Measurements from ENCODE around the gene MALSU1.

The MALSU1 gene

DNA sequence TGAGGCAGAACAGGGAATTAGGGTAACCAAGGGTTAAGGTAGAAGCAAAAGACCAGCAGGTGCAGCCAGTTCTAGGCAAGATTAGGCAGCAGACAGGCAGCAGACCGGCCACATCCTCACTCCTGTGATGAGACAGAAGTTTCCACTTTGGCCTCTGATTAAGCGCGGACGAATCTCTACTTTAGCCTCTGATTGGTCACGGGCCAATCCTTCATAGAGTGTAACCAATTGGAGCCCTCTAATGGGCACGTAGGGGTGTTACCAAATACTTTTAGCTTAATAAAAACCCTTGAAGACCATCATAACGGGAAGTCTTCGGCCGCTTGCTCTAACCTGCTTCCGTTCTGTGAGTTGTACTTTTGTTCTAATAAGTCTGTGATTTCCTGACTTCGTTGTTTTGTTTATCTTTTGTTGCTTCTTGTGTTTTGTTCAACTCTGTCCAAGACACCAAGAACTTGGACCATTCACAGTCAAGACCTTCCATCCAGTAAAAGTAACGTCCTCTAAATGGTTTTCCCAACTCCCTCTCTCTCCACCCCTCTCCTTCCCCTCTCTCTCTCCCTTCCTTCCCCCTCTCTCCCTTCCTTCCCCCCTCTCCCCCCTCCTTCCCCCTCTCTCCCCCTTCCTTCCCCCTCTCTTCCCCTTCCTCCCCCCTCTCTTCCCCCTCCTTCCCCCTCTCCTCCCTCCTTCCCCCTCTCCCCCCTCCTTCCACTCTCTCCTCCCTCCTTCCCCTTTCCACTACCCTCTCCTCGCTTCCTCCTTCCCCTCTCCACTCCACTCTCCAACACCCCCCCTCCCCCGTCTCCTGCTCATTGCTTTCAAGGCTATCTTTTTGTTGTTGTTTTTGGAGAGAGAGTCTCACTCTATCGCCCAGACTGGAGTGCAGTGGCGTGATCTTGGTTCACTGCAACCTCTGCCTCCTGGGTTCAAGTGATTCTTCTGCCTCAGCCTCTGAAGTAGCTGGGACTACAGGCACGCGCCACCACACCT, 13.2 kb upstream of the MALSU1 start:
- Histone ChIP-seq H3K4me1 (ENCODE audit: control insufficient read depth, insufficient read depth, low read length, poor library complexity, severe bottlenecking) (no peaks in the 10 kb centered on the region), H3K9me3 (ENCODE audit: control insufficient read depth, low read length) (no peaks in the 10 kb centered on the region), H3K36me3 (ENCODE audit: control insufficient read depth, insufficient read depth, low read length) (no peaks in the 10 kb centered on the region), H3K27ac (ENCODE audit: low read depth, low read length, severe bottlenecking) (no peak overlapping the region), H3K4me3 (ENCODE audit: extremely low read depth, insufficient read depth, low read length, poor library complexity, severe bottlenecking) (no peak overlapping the region)
- WGBS, 2 experiments (ENCODE audit: insufficient coverage in 2 of 2), result 87 to 98% methylated on average over 9 of the region's 18 CpGs

DNA sequence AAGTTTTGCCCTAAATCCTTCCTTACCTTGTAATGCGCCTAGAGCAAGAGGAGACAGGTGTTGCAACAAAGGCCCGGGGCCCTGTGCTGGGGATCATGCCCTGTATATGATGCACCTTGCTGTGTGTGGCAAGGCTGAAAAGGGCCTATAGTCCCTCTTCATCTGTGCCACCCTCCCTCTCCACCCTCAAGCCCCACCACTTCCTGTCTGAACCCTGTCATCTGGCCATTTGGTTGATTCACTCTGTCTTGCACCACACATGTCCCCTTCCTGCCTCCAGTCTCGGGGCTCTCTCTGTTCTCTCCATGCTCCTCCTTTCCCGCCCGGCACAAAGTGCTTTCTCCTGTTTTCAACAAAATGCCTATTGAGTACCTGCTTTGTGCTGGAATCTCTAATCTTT, 11.5 kb upstream of the MALSU1 start:
- WGBS, 2 experiments (ENCODE audit: insufficient coverage in 2 of 2), result 85 to 94% methylated on average over 2 to 4 of the region's 5 CpGs
- Histone ChIP-seq H3K9me3 (ENCODE audit: control insufficient read depth, low read length) (no peaks in the 10 kb centered on the region), H3K4me3 (ENCODE audit: extremely low read depth, insufficient read depth, low read length, poor library complexity, severe bottlenecking) (no peak overlapping the region), H3K4me1 (ENCODE audit: control insufficient read depth, insufficient read depth, low read length, poor library complexity, severe bottlenecking) (no peaks in the 10 kb centered on the region), H3K27ac (ENCODE audit: low read depth, low read length, severe bottlenecking) (no peak overlapping the region), H3K36me3 (ENCODE audit: control insufficient read depth, insufficient read depth, low read length) (no peaks in the 10 kb centered on the region)

DNA sequence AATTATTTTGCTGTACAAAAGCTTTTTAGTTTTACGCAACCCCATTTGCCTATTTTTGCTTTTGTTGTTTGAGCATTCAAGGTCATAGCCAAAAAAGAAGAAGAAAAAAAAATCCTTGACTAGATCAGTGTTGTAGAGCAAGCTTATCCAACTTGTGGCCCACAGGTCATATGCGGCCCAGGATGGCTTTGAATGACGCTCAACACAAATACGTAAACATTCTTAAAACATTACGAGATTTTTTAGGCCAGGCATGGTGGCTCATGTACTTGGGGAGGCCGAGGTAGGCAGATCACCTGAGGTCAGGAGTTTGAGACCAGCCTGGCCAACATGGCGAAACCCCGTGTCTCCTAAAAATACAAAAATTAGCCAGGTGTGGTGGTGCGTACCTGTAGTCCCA, 8.1 kb upstream of the MALSU1 start:
- no peaks in the 10 kb centered on the region for H3K4me1 ChIP-seq (ENCODE audit: control insufficient read depth, insufficient read depth, low read length, poor library complexity, severe bottlenecking)
- no peak overlapping the region for H3K4me3 ChIP-seq (ENCODE audit: extremely low read depth, insufficient read depth, low read length, poor library complexity, severe bottlenecking)
- H3K36me3 ChIP-seq (ENCODE audit: control insufficient read depth, insufficient read depth, low read length), result no peaks in the 10 kb centered on the region
- no peak overlapping the region for H3K27ac ChIP-seq (ENCODE audit: low read depth, low read length, severe bottlenecking)
- WGBS, 2 experiments (ENCODE audit: insufficient coverage in 2 of 2), result 96 to 97% methylated on average over 7 of the region's 9 CpGs
- H3K9me3 ChIP-seq (ENCODE audit: control insufficient read depth, low read length), result no peaks in the 10 kb centered on the region

DNA sequence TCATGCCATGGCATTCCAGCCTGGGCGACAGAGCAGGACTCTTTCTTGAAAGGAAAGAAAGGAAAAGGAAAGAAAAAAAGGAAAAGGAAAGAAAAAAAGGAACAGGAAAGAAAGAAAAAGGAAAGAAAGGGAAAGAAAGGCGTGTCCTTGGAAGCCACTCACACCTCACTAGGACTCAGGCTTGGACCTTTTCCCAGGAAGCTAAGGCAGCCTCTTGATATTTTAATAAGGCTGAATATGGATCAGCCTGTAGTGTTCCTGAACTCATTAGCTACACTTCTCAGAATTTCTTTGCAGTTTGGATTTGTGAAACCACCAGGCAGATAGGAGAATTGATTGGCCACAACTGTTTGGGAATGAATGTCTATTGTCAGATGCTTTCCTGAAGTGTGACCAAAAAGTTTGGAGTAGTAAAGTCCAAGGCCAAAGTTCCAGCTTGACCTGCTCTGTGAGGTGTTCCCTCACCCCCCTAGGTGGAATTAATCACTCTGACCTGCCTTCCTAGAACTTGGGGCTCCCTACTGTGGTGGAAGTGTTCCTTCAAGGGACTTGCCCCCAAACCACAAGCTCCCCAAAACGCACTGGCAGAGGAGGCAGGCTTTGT, 7.1 kb upstream of the MALSU1 start:
- no peak overlapping the region for H3K4me3 ChIP-seq (ENCODE audit: extremely low read depth, insufficient read depth, low read length, poor library complexity, severe bottlenecking)
- no peaks in the 10 kb centered on the region for H3K9me3 ChIP-seq (ENCODE audit: control insufficient read depth, low read length)
- H3K4me1 ChIP-seq (ENCODE audit: control insufficient read depth, insufficient read depth, low read length, poor library complexity, severe bottlenecking), result no peaks in the 10 kb centered on the region
- H3K27ac ChIP-seq (ENCODE audit: low read depth, low read length, severe bottlenecking), result no peak overlapping the region
- WGBS, 2 experiments (ENCODE audit: insufficient coverage in 2 of 2), result 83 to 85% methylated on average over 2 to 3 of the region's 3 CpGs
- no peaks in the 10 kb centered on the region for H3K36me3 ChIP-seq (ENCODE audit: control insufficient read depth, insufficient read depth, low read length)

DNA sequence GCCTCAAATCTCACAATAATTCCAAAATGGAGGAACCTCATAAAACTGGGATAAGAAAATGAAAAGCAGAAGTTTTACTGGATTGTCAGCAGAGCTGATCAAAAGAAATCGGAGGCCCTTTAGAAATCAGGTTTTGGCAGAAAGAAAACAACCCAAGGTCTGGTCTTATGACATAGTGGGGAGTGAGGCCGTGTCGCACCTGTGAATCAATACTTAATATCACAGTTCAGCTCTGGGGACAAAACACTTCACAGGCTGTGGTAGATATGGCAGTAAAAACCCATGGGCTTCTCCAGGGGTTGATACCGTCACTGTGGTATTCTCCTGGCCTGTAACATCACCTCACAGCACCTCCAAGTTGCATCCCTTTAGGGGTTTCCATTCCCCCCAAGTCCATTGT, 6.5 kb upstream of the MALSU1 start:
- Histone ChIP-seq H3K9me3 (ENCODE audit: control insufficient read depth, low read length) (no peaks in the 10 kb centered on the region), H3K27ac (ENCODE audit: low read depth, low read length, severe bottlenecking) (no peak overlapping the region), H3K36me3 (ENCODE audit: control insufficient read depth, insufficient read depth, low read length) (no peaks in the 10 kb centered on the region), H3K4me1 (ENCODE audit: control insufficient read depth, insufficient read depth, low read length, poor library complexity, severe bottlenecking) (no peaks in the 10 kb centered on the region), H3K4me3 (ENCODE audit: extremely low read depth, insufficient read depth, low read length, poor library complexity, severe bottlenecking) (no peak overlapping the region)
- 95 to 100% methylated on average over 2 to 3 of the region's 4 CpGs for WGBS, 2 experiments (ENCODE audit: insufficient coverage in 2 of 2)

DNA sequence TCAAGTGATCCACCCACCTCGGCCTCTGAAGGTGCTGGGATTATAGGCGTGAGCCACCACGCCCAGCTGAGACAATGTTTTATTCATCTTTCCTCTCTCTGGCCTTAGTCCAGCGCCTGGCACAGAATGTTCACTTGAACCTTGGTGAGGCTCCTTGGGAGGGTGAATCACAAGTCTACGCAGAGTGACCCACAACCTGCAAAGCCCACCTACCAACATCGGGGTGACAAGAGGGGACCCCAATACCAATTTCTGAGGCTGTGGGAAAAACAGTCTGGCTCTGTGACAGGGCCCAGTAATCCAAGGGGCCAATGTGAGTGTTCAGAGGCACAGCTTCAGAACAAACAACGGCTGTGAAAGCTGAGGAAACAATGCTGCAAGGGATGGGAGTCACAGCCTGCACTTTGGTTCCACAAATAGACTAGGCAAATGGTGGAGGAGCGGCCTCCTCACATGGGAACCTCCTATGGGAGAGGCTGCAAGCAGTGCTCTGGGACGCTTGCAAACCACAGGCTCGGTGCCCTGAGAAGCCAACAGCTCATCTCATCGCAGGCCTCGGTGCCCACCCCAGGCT, 5.6 kb upstream of the MALSU1 start:
- Histone ChIP-seq H3K4me1 (ENCODE audit: control insufficient read depth, insufficient read depth, low read length, poor library complexity, severe bottlenecking) (no peaks in the 10 kb centered on the region), H3K9me3 (ENCODE audit: control insufficient read depth, low read length) (no peaks in the 10 kb centered on the region), H3K36me3 (ENCODE audit: control insufficient read depth, insufficient read depth, low read length) (no peaks in the 10 kb centered on the region), H3K4me3 (ENCODE audit: extremely low read depth, insufficient read depth, low read length, poor library complexity, severe bottlenecking) (no peak overlapping the region), H3K27ac (ENCODE audit: low read depth, low read length, severe bottlenecking) (no peak overlapping the region)
- 95 to 98% methylated on average over 9 to 11 of the region's 12 CpGs for WGBS, 2 experiments (ENCODE audit: insufficient coverage in 2 of 2)

DNA sequence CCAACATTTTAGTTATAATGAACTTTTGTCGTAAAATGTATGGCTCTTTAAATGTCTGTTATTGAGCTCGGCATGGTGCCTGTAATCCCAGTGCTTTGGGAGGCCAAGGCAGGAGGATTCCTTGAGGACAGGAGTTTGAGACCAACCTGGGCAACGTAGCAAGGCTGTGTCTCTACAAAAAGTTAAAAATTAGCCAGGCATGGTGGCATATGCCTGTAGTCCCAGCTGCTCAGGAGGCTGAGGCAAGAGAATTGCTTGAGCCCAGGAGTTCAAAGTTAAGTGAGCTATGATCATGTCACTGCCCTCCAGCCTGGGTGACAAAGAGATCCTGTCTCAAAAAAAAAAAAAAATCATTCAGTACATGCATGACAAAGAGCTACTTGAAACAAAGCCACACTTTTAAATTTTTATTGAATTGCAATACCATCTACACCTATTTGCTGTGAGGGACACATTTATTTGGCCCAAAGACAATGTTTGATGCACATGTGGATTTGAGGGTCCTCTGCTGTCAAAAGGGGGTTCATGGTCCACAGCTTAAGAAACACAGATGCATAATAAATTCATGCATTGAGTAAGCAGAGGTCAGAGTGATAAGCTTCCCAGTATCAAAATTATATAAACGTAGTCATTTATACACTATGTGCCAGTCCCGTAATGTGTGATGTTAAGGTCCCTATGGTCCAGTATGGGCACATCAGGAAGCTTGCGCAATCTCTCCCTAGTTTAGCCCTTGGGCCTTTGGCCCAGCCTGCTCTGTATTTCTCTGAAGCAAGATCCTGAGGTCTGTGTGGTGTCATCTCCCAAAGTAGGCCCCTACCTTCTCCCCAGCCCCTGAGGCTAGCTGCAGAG, 4.4 kb upstream of the MALSU1 start:
- no peak overlapping the region for H3K27ac ChIP-seq (ENCODE audit: low read depth, low read length, severe bottlenecking)
- 91 to 93% methylated on average over 4 to 5 of the region's 6 CpGs for WGBS, 2 experiments (ENCODE audit: insufficient coverage in 2 of 2)
- H3K4me1 ChIP-seq (ENCODE audit: control insufficient read depth, insufficient read depth, low read length, poor library complexity, severe bottlenecking), result no peaks in the 10 kb centered on the region
- no peaks in the 10 kb centered on the region for H3K36me3 ChIP-seq (ENCODE audit: control insufficient read depth, insufficient read depth, low read length)
- H3K4me3 ChIP-seq (ENCODE audit: extremely low read depth, insufficient read depth, low read length, poor library complexity, severe bottlenecking), result no peak overlapping the region
- no peaks in the 10 kb centered on the region for H3K9me3 ChIP-seq (ENCODE audit: control insufficient read depth, low read length)

DNA sequence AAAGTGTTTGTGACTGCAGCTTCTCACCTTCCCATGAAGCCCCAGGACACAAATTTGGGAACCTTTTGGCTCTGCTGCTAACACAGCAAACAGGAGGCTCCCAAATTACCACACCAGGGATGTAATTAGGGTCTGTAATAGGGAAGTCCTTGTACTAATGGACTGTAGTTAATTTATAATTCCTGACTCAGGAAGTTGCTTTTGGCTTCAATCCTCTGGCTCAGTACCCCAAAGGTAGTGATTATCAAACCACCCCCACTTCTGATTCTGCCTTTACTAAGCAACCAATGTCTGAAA, 3.8 kb upstream of the MALSU1 start:
- no peak overlapping the region for H3K27ac ChIP-seq (ENCODE audit: low read depth, low read length, severe bottlenecking)
- H3K4me1 ChIP-seq (ENCODE audit: control insufficient read depth, insufficient read depth, low read length, poor library complexity, severe bottlenecking), result peaks cover under 1% of the 10 kb centered on the region
- H3K36me3 ChIP-seq (ENCODE audit: control insufficient read depth, insufficient read depth, low read length), result no peaks in the 10 kb centered on the region
- no peak overlapping the region for H3K4me3 ChIP-seq (ENCODE audit: extremely low read depth, insufficient read depth, low read length, poor library complexity, severe bottlenecking)
- no peaks in the 10 kb centered on the region for H3K9me3 ChIP-seq (ENCODE audit: control insufficient read depth, low read length)

DNA sequence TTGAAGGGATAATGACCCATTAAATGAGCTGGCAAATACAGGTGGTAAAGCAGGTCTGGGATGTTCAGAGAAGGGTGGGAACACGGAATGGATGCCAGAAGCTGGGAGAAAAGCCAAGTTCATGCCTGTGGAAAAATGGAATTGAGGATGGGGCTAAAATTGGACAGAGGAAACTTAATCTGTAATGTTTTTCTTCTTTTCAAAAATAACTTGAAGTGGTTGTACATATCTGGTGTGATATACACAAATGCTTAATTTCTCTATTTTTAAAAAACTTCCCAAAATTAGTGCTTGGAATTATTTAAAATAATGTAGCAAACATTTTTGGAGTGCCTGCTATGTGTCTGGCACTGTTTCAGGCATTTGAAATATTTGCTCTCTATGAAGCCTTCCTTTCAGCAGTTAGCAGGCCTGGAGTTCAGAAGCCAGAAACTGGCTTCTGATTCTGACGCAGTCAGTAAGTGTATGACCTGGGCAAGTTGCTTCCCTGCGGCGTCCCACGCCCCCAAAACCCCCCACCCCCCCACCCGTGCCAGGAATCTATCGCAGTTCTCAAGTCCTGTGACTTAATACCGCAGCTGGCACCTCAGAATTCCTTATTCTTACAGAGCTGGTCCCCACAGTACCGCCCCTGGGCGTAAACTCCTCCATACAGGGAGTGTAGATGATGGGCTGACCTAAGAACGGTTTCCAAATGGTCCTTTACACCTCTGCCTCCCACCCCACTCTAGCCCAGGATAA, 828 bp upstream of the MALSU1 start:
- H3K4me3 ChIP-seq (ENCODE audit: extremely low read depth, insufficient read depth, low read length, poor library complexity, severe bottlenecking), result peak overlapping the region; percentile 96
- 74 to 95% methylated on average over 4 to 7 of the region's 11 CpGs for WGBS, 2 experiments (ENCODE audit: insufficient coverage in 2 of 2)

DNA sequence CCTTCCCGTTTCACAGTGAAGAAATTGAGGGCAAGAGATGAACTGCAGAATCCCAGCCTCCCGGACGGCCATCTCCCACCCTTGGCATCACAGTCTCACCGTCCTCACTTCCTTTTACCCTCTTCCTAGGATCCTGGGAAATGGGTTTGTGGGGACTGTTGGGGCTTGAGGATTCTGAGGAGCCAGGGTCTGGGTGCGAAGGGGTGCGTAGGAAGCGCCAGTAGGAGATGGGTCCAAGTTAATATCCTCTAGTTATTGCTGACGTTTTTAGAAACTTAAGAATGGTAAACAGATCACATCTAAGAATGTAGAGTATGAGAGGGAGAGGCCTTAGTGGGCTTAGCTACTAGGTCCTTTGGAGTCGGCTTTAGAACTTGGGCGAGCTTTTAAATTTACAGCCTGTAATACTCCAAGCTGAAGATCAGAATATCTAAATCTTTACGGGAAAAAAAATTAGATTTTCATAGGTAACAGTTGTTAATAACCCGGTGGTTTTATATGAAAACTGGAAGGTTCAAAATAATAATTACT, 696 bp downstream of the MALSU1 start:
- peaks cover 7% of the 10 kb centered on the region for H3K4me1 ChIP-seq (ENCODE audit: control insufficient read depth, insufficient read depth, low read length, poor library complexity, severe bottlenecking)
- WGBS, 2 experiments (ENCODE audit: insufficient coverage in 2 of 2), result 13% methylated on average over 3 of the region's 12 CpGs; no CpG with 5 or more reads in 1 of the 2 experiments
- peak overlapping the region; percentile 96 for H3K4me3 ChIP-seq (ENCODE audit: extremely low read depth, insufficient read depth, low read length, poor library complexity, severe bottlenecking)
- peaks cover 35% of the 10 kb centered on the region for H3K36me3 ChIP-seq (ENCODE audit: control insufficient read depth, insufficient read depth, low read length)
- peak overlapping the region; percentile 64 for H3K27ac ChIP-seq (ENCODE audit: low read depth, low read length, severe bottlenecking)
- no peaks in the 10 kb centered on the region for H3K9me3 ChIP-seq (ENCODE audit: control insufficient read depth, low read length)

More for the DNA sequence above, 828 bp upstream of the MALSU1 start:
- peaks cover 7% of the 10 kb centered on the region for H3K4me1 ChIP-seq (ENCODE audit: control insufficient read depth, insufficient read depth, low read length, poor library complexity, severe bottlenecking)
- peaks cover 24% of the 10 kb centered on the region for H3K36me3 ChIP-seq (ENCODE audit: control insufficient read depth, insufficient read depth, low read length)
- no peaks in the 10 kb centered on the region for H3K9me3 ChIP-seq (ENCODE audit: control insufficient read depth, low read length)
- peak overlapping the region; percentile 11 for H3K27ac ChIP-seq (ENCODE audit: low read depth, low read length, severe bottlenecking)

All from mesodermal cell (in vitro differentiated cells).